Ovary (tissue), 9 donors: ENCODE data around the gene DMGDH. TPM values are rescaled to one million over a fixed set of nuclear protein-coding genes. Genes with fewer than 3 reads are reported as not detected.

Experiments
- DNase-seq, 5 donors: peaks; one replicate each; pipeline ENCODE4 v3.0.0-alpha.2; 2019 to 2020
- H3K27ac ChIP-seq, 2 donors: fragments of 200-600 bp; one replicate each; pipeline versions ENCODE4 v1.5.1 to v1.8.0; 2019 to 2022
- H3K27me3 ChIP-seq: fragments of 200-600 bp; one replicate; pipeline ENCODE4 v1.8.0; 2022
- H3K36me3 ChIP-seq: fragments of 200-600 bp; sonication (generic); one replicate; pipeline ENCODE4 v1.5.1; 2019
- H3K4me1 ChIP-seq: one replicate; pipeline ENCODE4 v1.8.1; 2013; ENCODE audit warnings: mild to moderate bottlenecking, moderate library complexity; ENCODE audit not compliant: insufficient read depth
- H3K4me3 ChIP-seq: fragments of 200-600 bp; sonication (generic); one replicate; pipeline ENCODE4 v1.5.1; 2017
- H3K9me3 ChIP-seq, 2 donors: fragments of 200-600 bp in 1 of 2; sonication (generic) in 1 of 2; one replicate each; pipeline versions ENCODE4 v1.5.1 to v1.8.1; 2013 to 2019; ENCODE audit warnings: mild to moderate bottlenecking in 1 of 2, moderate library complexity in 1 of 2
- EP300 ChIP-seq: sonication (generic); formaldehyde crosslinking; IDR thresholded peaks from one replicate; pipeline ENCODE4 v1.6.1; 2017; ENCODE audit warnings: antibody characterized with exemption
- POLR2A ChIP-seq: fragments of 450-650 bp; IDR thresholded peaks from one replicate; pipeline ENCODE4 v1.6.1; 2017; ENCODE audit warnings: antibody characterized with exemption, mild to moderate bottlenecking, moderate library complexity
- WGBS, 3 donors: extraction: QIAGEN DNeasy Blood & Tissue Kit in 1 of 3; methylation state at CpG; one replicate each; pipeline versions ENCODE4 v1.1.5 to v1.1.7; 2013 to 2017; 5-methylcytosine and 5-hydroxymethylcytosine counted together
- intact Hi-C, 4 donors: fragments of 100-400 bp; cut with DNase I; formaldehyde crosslinking; loops; one replicate each; pipeline versions ENCODE4 v1.11.0 to v1.15.1; 2022 to 2023
- polyA plus RNA-seq, 2 donors: library from polyadenylated mRNA; stranded (reverse); fragments of 200-250 nt in 1 of 2; fragments of 350-450 nt in 1 of 2; fragmentation: Illumina TruSeq in 1 of 2; extraction: RNeasy Lipid Tissue Mini Kit (QIAGEN cat#74804) in 1 of 2; gene quantifications; one replicate each; pipeline ENCODE4 v1.2.3, GENCODE V29; 2013 to 2014
- total RNA-seq, 7 donors: library from RNA; depleted of rRNA in 2 of 7; stranded (reverse); fragments of >200 nt in 2 of 7; fragmentation: NEBNext Ultra II Directional in 3 of 7; extraction: Animal tissue kit (Norgen Biotek cat#: 25700) in 3 of 7; gene quantifications; one replicate each; pipeline versions ENCODE4 v1.1.0 to v1.2.4, GENCODE V29; 2016 to 2023
- TF ChIP-seq, protein P1 (sequence below), 3 donors: fragments of 450-650 bp in 2 of 3; fragments of 200-600 bp in 1 of 3; IDR thresholded peaks; one replicate each; pipeline versions ENCODE4 v1.5.1 to v1.8.0; 2016 to 2022; ENCODE audit warnings: antibody characterized with exemption in 3 of 3, mild to moderate bottlenecking in 1 of 3
- donor health status: DM: no; HTN: no; CAD: no; lungs with moderate emphysema.
- donor health status: DM: no; HTN: no; CAD: no.
- donor health status: Bipolar disorder and iron deficiency.
- donor health status: DM: yes; HTN: yes; CAD: no.
- donor health status: DM: no; HTN: no; CAD: no.
- donor health status: DM: yes; HTN: yes; CAD: no.

DMGDH gene
- total and polyA plus RNA-seq, 9 donors, result 2.1 to 5.8 (median 4.2) TPM

DNA sequence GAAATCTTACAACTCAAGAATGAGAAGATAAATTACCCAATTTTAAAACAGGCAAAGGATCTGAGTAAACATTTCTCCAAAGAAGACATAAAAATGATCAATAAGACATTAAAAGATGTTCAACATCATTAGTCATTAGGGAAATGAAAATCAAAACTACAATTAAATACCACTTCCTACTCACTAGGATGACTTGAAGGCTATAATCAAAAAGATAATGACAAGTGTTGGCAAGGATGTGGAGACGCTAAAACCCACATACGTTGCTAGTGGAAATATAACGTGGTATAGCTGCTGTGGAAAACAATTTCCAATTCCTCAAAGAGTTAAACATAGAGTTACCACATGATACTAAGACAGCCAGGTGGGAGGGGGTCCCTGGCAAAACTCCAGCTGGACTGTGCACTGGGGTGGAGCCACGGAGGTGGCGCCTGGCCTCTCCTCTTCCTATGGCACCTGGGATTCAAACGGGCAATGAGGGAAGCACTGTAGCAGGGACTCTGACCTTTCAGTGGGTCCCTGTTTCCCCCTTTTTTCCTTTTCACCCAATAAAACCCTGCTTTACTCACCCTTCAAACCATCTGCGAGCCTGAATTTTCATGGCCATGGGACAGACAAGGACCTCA lies 90.2 kb downstream of the DMGDH start:
- TF ChIP-seq, protein P1, sequence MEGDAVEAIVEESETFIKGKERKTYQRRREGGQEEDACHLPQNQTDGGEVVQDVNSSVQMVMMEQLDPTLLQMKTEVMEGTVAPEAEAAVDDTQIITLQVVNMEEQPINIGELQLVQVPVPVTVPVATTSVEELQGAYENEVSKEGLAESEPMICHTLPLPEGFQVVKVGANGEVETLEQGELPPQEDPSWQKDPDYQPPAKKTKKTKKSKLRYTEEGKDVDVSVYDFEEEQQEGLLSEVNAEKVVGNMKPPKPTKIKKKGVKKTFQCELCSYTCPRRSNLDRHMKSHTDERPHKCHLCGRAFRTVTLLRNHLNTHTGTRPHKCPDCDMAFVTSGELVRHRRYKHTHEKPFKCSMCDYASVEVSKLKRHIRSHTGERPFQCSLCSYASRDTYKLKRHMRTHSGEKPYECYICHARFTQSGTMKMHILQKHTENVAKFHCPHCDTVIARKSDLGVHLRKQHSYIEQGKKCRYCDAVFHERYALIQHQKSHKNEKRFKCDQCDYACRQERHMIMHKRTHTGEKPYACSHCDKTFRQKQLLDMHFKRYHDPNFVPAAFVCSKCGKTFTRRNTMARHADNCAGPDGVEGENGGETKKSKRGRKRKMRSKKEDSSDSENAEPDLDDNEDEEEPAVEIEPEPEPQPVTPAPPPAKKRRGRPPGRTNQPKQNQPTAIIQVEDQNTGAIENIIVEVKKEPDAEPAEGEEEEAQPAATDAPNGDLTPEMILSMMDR (IDR thresholded peaks at IDR 0.05), result no peak

DNA sequence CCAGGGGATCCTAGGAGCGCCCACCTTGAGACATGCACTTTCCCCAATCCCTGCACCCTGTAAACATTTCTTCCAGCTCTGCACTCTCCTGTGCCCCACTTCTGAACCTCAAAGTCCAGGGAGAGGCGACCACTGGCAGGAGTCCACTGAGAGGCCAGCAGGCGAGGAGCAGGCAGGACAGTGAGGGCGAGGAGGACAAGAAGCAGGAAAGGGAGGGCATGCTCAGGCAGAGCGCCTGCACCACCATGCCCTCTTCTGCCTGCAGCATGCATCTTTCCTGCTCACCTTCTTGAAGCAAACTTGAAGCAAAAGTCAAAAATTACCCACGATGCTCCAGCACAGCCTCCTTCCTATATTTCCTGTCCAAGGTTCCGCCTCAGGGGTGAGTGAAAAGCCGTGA lies 94.4 kb downstream of the DMGDH start:
- H3K27me3 ChIP-seq, result no peaks in the 10 kb centered on the region
- intact Hi-C loops, result no loop called here
- H3K4me3 ChIP-seq, result no peak overlapping the region
- no peak overlapping the region for H3K27ac ChIP-seq
- 92 to 94% (median 93%) methylated on average over 8 of the region's 8 CpGs for WGBS, 3 donors
- no peaks in the 10 kb centered on the region for H3K36me3 ChIP-seq
- peaks cover 10% of the 10 kb centered on the region for H3K4me1 ChIP-seq
- no peak for DNase-seq
- no peaks in the 10 kb centered on the region for H3K9me3 ChIP-seq
- TF ChIP-seq POLR2A (no peak), EP300 (no peak)
- TF ChIP-seq, protein P1 (IDR thresholded peaks at IDR 0.05), result no peak

More for the DNA sequence above, 90.2 kb downstream of the DMGDH start:
- DNase-seq, result no peak
- Histone ChIP-seq H3K27ac (no peak overlapping the region), H3K36me3 (no peaks in the 10 kb centered on the region), H3K4me1 (peaks cover 4% of the 10 kb centered on the region), H3K9me3 (no peaks in the 10 kb centered on the region), H3K4me3 (no peak overlapping the region), H3K27me3 (no peaks in the 10 kb centered on the region)
- intact Hi-C loops, result no loop called here
- 74 to 85% (median 82%) methylated on average over 7 of the region's 7 CpGs for WGBS, 3 donors

DNA sequence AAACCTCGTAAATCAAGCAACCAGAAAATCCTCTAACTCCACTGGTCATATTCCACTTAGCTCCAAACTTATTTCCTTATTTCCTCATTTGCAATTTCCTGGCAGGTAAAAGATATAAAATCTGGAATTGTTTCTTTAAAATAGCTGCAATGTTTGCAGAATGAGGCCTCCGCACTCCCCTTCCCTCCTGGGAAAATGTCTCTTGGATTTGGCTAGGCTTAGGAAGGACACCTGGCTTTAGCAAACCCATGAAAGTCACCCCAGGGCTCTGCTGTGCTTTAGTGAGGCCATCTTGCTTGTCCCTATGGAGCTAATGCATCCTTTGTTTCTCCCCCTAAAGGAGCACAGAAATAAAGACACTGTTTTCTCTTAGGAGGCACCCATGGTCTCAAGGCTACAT lies 94.9 kb downstream of the DMGDH start:
- intact Hi-C loops, result no loop called here
- WGBS, 3 donors, result 65 to 72% (median 70%) methylated on average over 2 of the region's 2 CpGs

DNA sequence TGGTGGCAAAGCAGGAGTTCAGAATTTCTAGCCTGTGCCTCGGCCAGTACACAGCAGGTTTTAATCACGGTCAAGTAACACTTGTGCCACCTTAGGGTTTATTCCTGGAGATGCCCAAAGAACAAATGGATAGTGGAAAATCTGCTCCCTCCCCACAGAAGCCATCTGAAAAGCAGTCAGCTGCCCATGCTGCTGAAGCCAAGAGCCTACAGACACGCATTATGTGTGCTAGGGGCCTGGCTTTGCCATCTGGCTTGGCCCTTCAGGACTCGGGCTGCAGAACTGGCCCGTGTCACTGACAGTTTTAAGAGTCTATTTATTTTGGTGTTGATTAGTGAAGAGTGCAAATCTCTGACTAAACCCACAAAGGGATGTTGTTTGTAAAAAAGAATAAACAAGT lies 95.5 kb downstream of the DMGDH start:
- 76 to 78% (median 77%) methylated on average over 5 of the region's 5 CpGs for WGBS, 3 donors
- H3K27me3 ChIP-seq, result no peaks in the 10 kb centered on the region
- no peaks in the 10 kb centered on the region for H3K9me3 ChIP-seq
- TF ChIP-seq POLR2A (no peak), EP300 (no peak)
- TF ChIP-seq, protein P1 (IDR thresholded peaks at IDR 0.05), result no peak
- intact Hi-C loops, result no loop called here
- no peak overlapping the region for H3K4me3 ChIP-seq
- no peak overlapping the region for H3K27ac ChIP-seq
- H3K36me3 ChIP-seq, result no peaks in the 10 kb centered on the region
- H3K4me1 ChIP-seq, result peaks cover 10% of the 10 kb centered on the region
- DNase-seq, result no peak

More for the DNA sequence above, 94.9 kb downstream of the DMGDH start:
- no peak for DNase-seq
- H3K4me3 ChIP-seq, result no peak overlapping the region
- peaks cover 10% of the 10 kb centered on the region for H3K4me1 ChIP-seq
- TF ChIP-seq POLR2A (no peak), EP300 (no peak)
- TF ChIP-seq, protein P1 (IDR thresholded peaks at IDR 0.05), result no peak
- H3K9me3 ChIP-seq, result no peaks in the 10 kb centered on the region
- no peak overlapping the region for H3K27ac ChIP-seq
- H3K27me3 ChIP-seq, result no peaks in the 10 kb centered on the region
- H3K36me3 ChIP-seq, result no peaks in the 10 kb centered on the region
